GM18519 (cell line): ENCODE data around the gene TAS2R42.

Experiments
- ATAC-seq: cut with Tn5 transposase; IDR thresholded peaks from one replicate; pipeline ENCODE4 v1.9.1; 2021; ENCODE audit warnings: mild to moderate bottlenecking, moderate library complexity; ENCODE audit not compliant: unreplicated experiment, low FRiP score

The TAS2R42 gene

GRCh38 chr12:11150832-11151231 lies 35.9 kb downstream of the TAS2R42 start:
- ATAC-seq, result no peak

GRCh38 chr12:11147420-11147819 lies 39.3 kb downstream of the TAS2R42 start:
- ATAC-seq, result no peak

GRCh38 chr12:11144297-11144696 lies 42.4 kb downstream of the TAS2R42 start:
- ATAC-seq, result no peak

GRCh38 chr12:11143352-11143751 lies 43.4 kb downstream of the TAS2R42 start:
- ATAC-seq, result no peak

GRCh38 chr12:11136075-11136474 lies 50.7 kb downstream of the TAS2R42 start:
- no peak for ATAC-seq
